HUES48 (cell line): ENCODE results near the gene DENND2A.

Experiments used
- H3K27ac ChIP-seq: one replicate; pipeline ENCODE4 v1.7.0; 2013; ENCODE audit warnings: low read depth, low read length, inconsistent platforms
- H3K27me3 ChIP-seq: 2 replicates; pipeline ENCODE4 v1.6.1; 2013; ENCODE audit warnings: mild to moderate bottlenecking, low read length; ENCODE audit not compliant: control insufficient read depth, insufficient read depth
- H3K36me3 ChIP-seq: 2 replicates; pipeline ENCODE4 v1.6.1; 2013; ENCODE audit warnings: low read length; ENCODE audit not compliant: control insufficient read depth, insufficient read depth
- H3K4me1 ChIP-seq: 2 replicates; pipeline ENCODE4 v1.6.1; 2013; ENCODE audit warnings: mild to moderate bottlenecking, low read length; ENCODE audit not compliant: control insufficient read depth, insufficient read depth
- H3K4me3 ChIP-seq: 2 replicates; pipeline ENCODE4 v1.5.1; 2013; ENCODE audit warnings: mild to moderate bottlenecking, low read depth, low read length
- H3K9ac ChIP-seq: 2 replicates; pipeline ENCODE4 v1.6.1; 2013; ENCODE audit warnings: mild to moderate bottlenecking, low read depth, low read length, moderate library complexity
- H3K9me3 ChIP-seq: 2 replicates; pipeline ENCODE4 v1.6.1; 2013; ENCODE audit warnings: low read length; ENCODE audit not compliant: control insufficient read depth, insufficient read depth

Gene DENND2A

GRCh38 chr7:140478246-140479061 is 162.2 kb downstream of the DENND2A start:
- peaks cover 20% of the 10 kb centered on the region for H3K4me1 ChIP-seq
- no peaks in the 10 kb centered on the region for H3K9me3 ChIP-seq
- peak overlapping the region; percentile 78 for H3K4me3 ChIP-seq
- peak overlapping the region; percentile 99 for H3K27ac ChIP-seq
- H3K9ac ChIP-seq, result peak overlapping the region; percentile 86
- no peaks in the 10 kb centered on the region for H3K27me3 ChIP-seq
- no peaks in the 10 kb centered on the region for H3K36me3 ChIP-seq

GRCh38 chr7:140476698-140477261 is 163.8 kb downstream of the DENND2A start:
- H3K27ac ChIP-seq, result peak overlapping the region; percentile 17
- peak overlapping the region; percentile 78; the same call in 1 of the 2 replicates for H3K4me3 ChIP-seq
- H3K4me1 ChIP-seq, result peaks cover 16% of the 10 kb centered on the region; the same call in 1 of the 2 replicates
- no peak overlapping the region for H3K9ac ChIP-seq
- no peaks in the 10 kb centered on the region for H3K9me3 ChIP-seq
- H3K36me3 ChIP-seq, result peaks cover 1% of the 10 kb centered on the region
- no peaks in the 10 kb centered on the region for H3K27me3 ChIP-seq

GRCh38 chr7:140475747-140476333 is 164.8 kb downstream of the DENND2A start:
- H3K9ac ChIP-seq, result no peak overlapping the region
- H3K4me3 ChIP-seq, result no peak overlapping the region
- peaks cover 13% of the 10 kb centered on the region; the same call in 1 of the 2 replicates for H3K4me1 ChIP-seq
- H3K9me3 ChIP-seq, result no peaks in the 10 kb centered on the region
- H3K36me3 ChIP-seq, result peaks cover 11% of the 10 kb centered on the region
- H3K27ac ChIP-seq, result peak overlapping the region; percentile 17
- no peaks in the 10 kb centered on the region for H3K27me3 ChIP-seq
